H1 (cell line): Measurements from ENCODE around the gene MYMX. TPM values are rescaled to one million over a fixed set of nuclear protein-coding genes. Genes with fewer than 3 reads are reported as not detected.

Source experiments
- GTF2F1 ChIP-seq: IDR thresholded peaks from 2 replicates; pipeline ENCODE4 v1.6.1; 2012; ENCODE audit warnings: low read depth, low read length, improper control_type of control experiment, borderline replicate concordance
- HDAC6 ChIP-seq: IDR thresholded peaks from one replicate; pipeline ENCODE4 v1.7.1; 2012; ENCODE audit warnings: low read depth, mild to moderate bottlenecking, inconsistent platforms, low read length, moderate library complexity
- JUND ChIP-seq: IDR thresholded peaks from 2 replicates; pipeline ENCODE4 v1.6.1; 2011; ENCODE audit warnings: mild to moderate bottlenecking, improper control_type of control experiment, low read length
- KDM4A ChIP-seq: IDR thresholded peaks from one replicate; pipeline ENCODE4 v1.7.1; 2012; ENCODE audit warnings: low read depth, mild to moderate bottlenecking, moderate library complexity, low read length, inconsistent platforms; ENCODE audit not compliant: severe bottlenecking
- SIRT6 ChIP-seq: IDR thresholded peaks from one replicate; pipeline ENCODE4 v1.7.1; 2012; ENCODE audit warnings: low read length, inconsistent platforms
- SUZ12 ChIP-seq: fragments of 200-600 bp; sonication (generic); IDR thresholded peaks from 2 replicates; pipeline ENCODE4 v1.6.1; 2012; ENCODE audit warnings: mild to moderate bottlenecking, inconsistent platforms, low read length, moderate library complexity, mixed read lengths
- TBP ChIP-seq: IDR thresholded peaks from 2 replicates; pipeline ENCODE4 v1.6.1; 2011; ENCODE audit warnings: low read depth, low read length, improper control_type of control experiment
- TEAD4 ChIP-seq: IDR thresholded peaks from 2 replicates; pipeline ENCODE4 v1.6.1; 2012; ENCODE audit warnings: low read depth, low read length, inconsistent platforms, mixed read lengths
- ZNF274 ChIP-seq: IDR thresholded peaks from 2 replicates; pipeline ENCODE4 v1.7.0; 2012; ENCODE audit warnings: low read length, borderline replicate concordance; ENCODE audit errors: extremely low read depth
- polyA plus RNA-seq, 7 experiments: library from polyadenylated mRNA; depleted of rRNA in 3 of 7; stranded (reverse) in 5 of 7; unstranded in 2 of 7; fragments of >200 nt in 5 of 7; fragments of 200-250 nt in 2 of 7; gene quantifications; 1 replicate in 5 of 7; 2 replicates in 1 of 7; 4 replicates in 1 of 7; pipeline versions ENCODE4 v1.2.1 to v1.2.3, GENCODE V29; 2011 to 2013; ENCODE audit warnings: missing spikeins in 2 of 7, mixed read lengths in 2 of 7
- total RNA-seq: library from RNA; stranded (reverse); fragmentation: NEBNext Ultra II Directional; extraction: Animal tissue kit (Norgen Biotek cat#: 25700); gene quantifications from 2 replicates; pipeline ENCODE4 v1.2.1, GENCODE V29; 2021
- TF ChIP-seq, protein P1 (sequence below): fragments of 300-600 bp; sonication (generic); IDR thresholded peaks from 2 replicates; pipeline ENCODE4 v1.7.1; 2012; ENCODE audit warnings: low read length, moderate library complexity, mild to moderate bottlenecking, inconsistent platforms; ENCODE audit not compliant: insufficient replicate concordance

The MYMX gene
- total and polyA plus RNA-seq, 2 of the 8 experiments (the other 6 are each of a cell fraction or from before 2014, with no cell fraction given) = 4.7 to 6.9 TPM

DNA sequence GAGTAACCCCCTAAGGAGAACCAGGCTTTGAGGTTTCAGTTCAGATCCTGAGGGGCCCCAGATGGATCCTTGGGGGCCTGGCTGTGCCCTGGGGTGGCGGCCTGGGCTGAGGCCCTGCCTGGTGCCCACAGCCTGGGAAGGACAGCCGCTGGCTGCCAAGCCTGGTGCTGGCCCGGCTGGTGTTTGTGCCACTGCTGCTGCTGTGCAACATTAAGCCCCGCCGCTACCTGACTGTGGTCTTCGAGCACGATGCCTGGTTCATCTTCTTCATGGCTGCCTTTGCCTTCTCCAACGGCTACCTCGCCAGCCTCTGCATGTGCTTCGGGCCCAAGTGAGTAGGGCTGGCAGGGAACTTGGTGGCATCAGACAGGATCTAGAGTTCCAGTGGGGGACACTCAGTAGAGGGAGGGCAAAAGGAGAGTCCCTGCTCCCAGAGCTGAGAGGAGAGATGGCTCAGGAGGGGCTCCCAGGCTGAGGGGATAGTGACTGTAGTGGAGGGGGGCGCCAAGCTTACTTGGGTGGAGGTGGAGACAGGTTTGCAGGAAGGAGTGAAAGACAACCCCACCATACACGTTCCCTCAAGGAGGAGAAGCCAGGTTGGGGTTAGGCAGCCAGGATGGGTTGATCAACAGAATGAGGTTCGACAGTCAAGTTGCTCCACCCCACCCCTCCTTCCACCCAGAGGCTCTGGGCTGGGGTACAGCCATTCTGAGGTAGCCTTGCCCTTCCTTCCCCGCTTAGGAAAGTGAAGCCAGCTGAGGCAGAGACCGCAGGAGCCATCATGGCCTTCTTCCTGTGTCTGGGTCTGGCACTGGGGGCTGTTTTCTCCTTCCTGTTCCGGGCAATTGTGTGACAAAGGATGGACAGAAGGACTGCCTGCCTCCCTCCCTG, 16.2 kb downstream of the MYMX start (continued):
- TF ChIP-seq, protein P1, sequence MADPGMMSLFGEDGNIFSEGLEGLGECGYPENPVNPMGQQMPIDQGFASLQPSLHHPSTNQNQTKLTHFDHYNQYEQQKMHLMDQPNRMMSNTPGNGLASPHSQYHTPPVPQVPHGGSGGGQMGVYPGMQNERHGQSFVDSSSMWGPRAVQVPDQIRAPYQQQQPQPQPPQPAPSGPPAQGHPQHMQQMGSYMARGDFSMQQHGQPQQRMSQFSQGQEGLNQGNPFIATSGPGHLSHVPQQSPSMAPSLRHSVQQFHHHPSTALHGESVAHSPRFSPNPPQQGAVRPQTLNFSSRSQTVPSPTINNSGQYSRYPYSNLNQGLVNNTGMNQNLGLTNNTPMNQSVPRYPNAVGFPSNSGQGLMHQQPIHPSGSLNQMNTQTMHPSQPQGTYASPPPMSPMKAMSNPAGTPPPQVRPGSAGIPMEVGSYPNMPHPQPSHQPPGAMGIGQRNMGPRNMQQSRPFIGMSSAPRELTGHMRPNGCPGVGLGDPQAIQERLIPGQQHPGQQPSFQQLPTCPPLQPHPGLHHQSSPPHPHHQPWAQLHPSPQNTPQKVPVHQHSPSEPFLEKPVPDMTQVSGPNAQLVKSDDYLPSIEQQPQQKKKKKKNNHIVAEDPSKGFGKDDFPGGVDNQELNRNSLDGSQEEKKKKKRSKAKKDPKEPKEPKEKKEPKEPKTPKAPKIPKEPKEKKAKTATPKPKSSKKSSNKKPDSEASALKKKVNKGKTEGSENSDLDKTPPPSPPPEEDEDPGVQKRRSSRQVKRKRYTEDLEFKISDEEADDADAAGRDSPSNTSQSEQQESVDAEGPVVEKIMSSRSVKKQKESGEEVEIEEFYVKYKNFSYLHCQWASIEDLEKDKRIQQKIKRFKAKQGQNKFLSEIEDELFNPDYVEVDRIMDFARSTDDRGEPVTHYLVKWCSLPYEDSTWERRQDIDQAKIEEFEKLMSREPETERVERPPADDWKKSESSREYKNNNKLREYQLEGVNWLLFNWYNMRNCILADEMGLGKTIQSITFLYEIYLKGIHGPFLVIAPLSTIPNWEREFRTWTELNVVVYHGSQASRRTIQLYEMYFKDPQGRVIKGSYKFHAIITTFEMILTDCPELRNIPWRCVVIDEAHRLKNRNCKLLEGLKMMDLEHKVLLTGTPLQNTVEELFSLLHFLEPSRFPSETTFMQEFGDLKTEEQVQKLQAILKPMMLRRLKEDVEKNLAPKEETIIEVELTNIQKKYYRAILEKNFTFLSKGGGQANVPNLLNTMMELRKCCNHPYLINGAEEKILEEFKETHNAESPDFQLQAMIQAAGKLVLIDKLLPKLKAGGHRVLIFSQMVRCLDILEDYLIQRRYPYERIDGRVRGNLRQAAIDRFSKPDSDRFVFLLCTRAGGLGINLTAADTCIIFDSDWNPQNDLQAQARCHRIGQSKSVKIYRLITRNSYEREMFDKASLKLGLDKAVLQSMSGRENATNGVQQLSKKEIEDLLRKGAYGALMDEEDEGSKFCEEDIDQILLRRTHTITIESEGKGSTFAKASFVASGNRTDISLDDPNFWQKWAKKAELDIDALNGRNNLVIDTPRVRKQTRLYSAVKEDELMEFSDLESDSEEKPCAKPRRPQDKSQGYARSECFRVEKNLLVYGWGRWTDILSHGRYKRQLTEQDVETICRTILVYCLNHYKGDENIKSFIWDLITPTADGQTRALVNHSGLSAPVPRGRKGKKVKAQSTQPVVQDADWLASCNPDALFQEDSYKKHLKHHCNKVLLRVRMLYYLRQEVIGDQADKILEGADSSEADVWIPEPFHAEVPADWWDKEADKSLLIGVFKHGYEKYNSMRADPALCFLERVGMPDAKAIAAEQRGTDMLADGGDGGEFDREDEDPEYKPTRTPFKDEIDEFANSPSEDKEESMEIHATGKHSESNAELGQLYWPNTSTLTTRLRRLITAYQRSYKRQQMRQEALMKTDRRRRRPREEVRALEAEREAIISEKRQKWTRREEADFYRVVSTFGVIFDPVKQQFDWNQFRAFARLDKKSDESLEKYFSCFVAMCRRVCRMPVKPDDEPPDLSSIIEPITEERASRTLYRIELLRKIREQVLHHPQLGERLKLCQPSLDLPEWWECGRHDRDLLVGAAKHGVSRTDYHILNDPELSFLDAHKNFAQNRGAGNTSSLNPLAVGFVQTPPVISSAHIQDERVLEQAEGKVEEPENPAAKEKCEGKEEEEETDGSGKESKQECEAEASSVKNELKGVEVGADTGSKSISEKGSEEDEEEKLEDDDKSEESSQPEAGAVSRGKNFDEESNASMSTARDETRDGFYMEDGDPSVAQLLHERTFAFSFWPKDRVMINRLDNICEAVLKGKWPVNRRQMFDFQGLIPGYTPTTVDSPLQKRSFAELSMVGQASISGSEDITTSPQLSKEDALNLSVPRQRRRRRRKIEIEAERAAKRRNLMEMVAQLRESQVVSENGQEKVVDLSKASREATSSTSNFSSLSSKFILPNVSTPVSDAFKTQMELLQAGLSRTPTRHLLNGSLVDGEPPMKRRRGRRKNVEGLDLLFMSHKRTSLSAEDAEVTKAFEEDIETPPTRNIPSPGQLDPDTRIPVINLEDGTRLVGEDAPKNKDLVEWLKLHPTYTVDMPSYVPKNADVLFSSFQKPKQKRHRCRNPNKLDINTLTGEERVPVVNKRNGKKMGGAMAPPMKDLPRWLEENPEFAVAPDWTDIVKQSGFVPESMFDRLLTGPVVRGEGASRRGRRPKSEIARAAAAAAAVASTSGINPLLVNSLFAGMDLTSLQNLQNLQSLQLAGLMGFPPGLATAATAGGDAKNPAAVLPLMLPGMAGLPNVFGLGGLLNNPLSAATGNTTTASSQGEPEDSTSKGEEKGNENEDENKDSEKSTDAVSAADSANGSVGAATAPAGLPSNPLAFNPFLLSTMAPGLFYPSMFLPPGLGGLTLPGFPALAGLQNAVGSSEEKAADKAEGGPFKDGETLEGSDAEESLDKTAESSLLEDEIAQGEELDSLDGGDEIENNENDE = no peak
- TF ChIP-seq JUND (no peak), SIRT6 (no peak), KDM4A (no peak), SUZ12 (no peak), GTF2F1 (no peak), TEAD4 (no peak), HDAC6 (no peak), ZNF274 (no peak), TBP (no peak)
